HEK293 (cell line): Measurements from ENCODE around the gene EPHB1.

Source experiments
- ZNF174 ChIP-seq: fragments of 450-650 bp; formaldehyde crosslinking; IDR thresholded peaks from 2 replicates; pipeline ENCODE4 v1.5.0; 2017; ENCODE audit warnings: missing biosample characterization, mild to moderate bottlenecking, missing genetic modification characterization
- ZNF24 ChIP-seq: fragments of 450-650 bp; formaldehyde crosslinking; IDR thresholded peaks from 2 replicates; pipeline ENCODE4 v1.5.1; 2016; ENCODE audit warnings: missing biosample characterization, missing genetic modification characterization
- ZNF335 ChIP-seq: fragments of 450-650 bp; formaldehyde crosslinking; conservative IDR thresholded peaks from 2 replicates; pipeline ENCODE4 v1.5.1; 2016; ENCODE audit warnings: missing biosample characterization, missing genetic modification characterization
- ZNF777 ChIP-seq: fragments of 450-650 bp; formaldehyde crosslinking; IDR thresholded peaks from 2 replicates; pipeline ENCODE4 v1.5.1; 2017; ENCODE audit warnings: missing biosample characterization, missing genetic modification characterization, borderline replicate concordance
- TF ChIP-seq, protein P1 (sequence below): fragments of 450-650 bp; formaldehyde crosslinking; IDR thresholded peaks from 2 replicates; pipeline ENCODE4 v1.5.1; 2016; ENCODE audit warnings: missing biosample characterization, missing genetic modification characterization

DNA sequence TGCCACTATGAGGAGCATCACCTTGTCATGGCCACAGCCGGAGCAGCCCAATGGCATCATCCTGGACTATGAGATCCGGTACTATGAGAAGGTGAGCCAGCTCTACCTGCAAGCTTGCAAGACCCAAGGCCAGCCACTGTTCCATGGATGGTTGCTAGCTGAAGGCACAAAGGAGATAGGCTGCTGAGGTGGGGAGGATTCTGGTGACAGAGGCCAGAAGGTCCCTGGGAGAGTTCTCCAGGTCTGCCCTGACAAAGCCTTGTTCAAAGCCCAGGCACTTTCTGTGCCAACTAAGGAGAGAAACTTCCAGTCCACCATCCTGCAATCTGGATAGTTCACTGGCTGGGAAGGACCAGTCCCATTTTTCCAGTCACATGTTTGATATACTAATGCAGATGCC is 359.1 kb downstream of the EPHB1 start:
- no peak for TF ChIP-seq ZNF777 (tag by site-specific recombination)
- no peak for TF ChIP-seq ZNF24 (tag by site-specific recombination)
- TF ChIP-seq ZNF174 (tag by site-specific recombination) = no peak
- TF ChIP-seq, protein P1, sequence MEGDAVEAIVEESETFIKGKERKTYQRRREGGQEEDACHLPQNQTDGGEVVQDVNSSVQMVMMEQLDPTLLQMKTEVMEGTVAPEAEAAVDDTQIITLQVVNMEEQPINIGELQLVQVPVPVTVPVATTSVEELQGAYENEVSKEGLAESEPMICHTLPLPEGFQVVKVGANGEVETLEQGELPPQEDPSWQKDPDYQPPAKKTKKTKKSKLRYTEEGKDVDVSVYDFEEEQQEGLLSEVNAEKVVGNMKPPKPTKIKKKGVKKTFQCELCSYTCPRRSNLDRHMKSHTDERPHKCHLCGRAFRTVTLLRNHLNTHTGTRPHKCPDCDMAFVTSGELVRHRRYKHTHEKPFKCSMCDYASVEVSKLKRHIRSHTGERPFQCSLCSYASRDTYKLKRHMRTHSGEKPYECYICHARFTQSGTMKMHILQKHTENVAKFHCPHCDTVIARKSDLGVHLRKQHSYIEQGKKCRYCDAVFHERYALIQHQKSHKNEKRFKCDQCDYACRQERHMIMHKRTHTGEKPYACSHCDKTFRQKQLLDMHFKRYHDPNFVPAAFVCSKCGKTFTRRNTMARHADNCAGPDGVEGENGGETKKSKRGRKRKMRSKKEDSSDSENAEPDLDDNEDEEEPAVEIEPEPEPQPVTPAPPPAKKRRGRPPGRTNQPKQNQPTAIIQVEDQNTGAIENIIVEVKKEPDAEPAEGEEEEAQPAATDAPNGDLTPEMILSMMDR (tag by site-specific recombination) = no peak
- TF ChIP-seq ZNF335 (tag by site-specific recombination) = no peak
